ENCODE measurements around the gene PABPC1L2B.
"Not testable (repeated sequence)": the region's sequence is repeated elsewhere in the genome, so short reads cannot be mapped to it uniquely, and the experiment has no call there.

The PABPC1L2B gene
- long read RNA-seq, donor 1 = 0 reads
- long read RNA-seq, donor 2 = 0 reads
- long read RNA-seq, donor 3 = 0 reads
- long read RNA-seq, donor 4 = 0 reads
- long read RNA-seq, donor 5 = 0 reads
- long read RNA-seq, donor 6 = 0 reads
- long read RNA-seq, donor 7 = 0 reads
- long read RNA-seq, donor 8 = 0 reads

GRCh38 chrX:73002733-73003132, at the start of gene PABPC1L2B:
Gene PABPC1L2B, plus strand, starts transcription at chrX:73002939. Its CDS starts 704 bp downstream, at chrX:73003643.
- DNase-seq = not testable (repeated sequence)

- not testable (repeated sequence) for DNase-seq
Observed at GRCh38 chrX:72959971-72960370, 42.8 kb upstream of the PABPC1L2B start.

GRCh38 chrX:72971859-72972258, 30.9 kb upstream of the PABPC1L2B start:
- not testable (repeated sequence) for DNase-seq

- not testable (repeated sequence) for DNase-seq
Observed at GRCh38 chrX:72974885-72975284, 27.9 kb upstream of the PABPC1L2B start.

- not testable (repeated sequence) for DNase-seq
Observed at GRCh38 chrX:72980894-72981469, 21.8 kb upstream of the PABPC1L2B start.

- DNase-seq = not testable (repeated sequence)
Observed at GRCh38 chrX:73004032-73004431, 1.3 kb downstream of the PABPC1L2B start.

- DNase-seq = no peak
Observed at GRCh38 chrX:73021361-73022092, 18.8 kb downstream of the PABPC1L2B start.

- DNase-seq = not testable (repeated sequence)
Observed at GRCh38 chrX:73022093-73022445, 19.3 kb downstream of the PABPC1L2B start.

GRCh38 chrX:73028876-73029275, 26.1 kb downstream of the PABPC1L2B start:
- no peak for DNase-seq

Measured in right kidney (tissue), 9 donors.